Stimulated activated naive CD8-positive, alpha-beta T cell treated with anti-CD3 and anti-CD28 coated beads, Interleukin-15, Interleukin-2, amounts not matched to agents 100 ng/mL and 50 ng/mL, for 24 hours (primary cell): ENCODE results near the gene HIP1R.

Source experiments
- H3K27ac Mint-ChIP-seq: one replicate; pipeline ENCODE4 v1.8.0; 2021; ENCODE audit warnings: mild to moderate bottlenecking, mixed read lengths
- H3K27me3 Mint-ChIP-seq: one replicate; pipeline ENCODE4 v1.8.0; 2021; ENCODE audit warnings: mixed read lengths
- H3K36me3 Mint-ChIP-seq: one replicate; pipeline ENCODE4 v1.8.0; 2021; ENCODE audit warnings: low read depth, mixed read lengths
- H3K4me1 Mint-ChIP-seq: one replicate; pipeline ENCODE4 v1.8.0; 2021; ENCODE audit warnings: low read depth, mixed read lengths
- H3K4me3 Mint-ChIP-seq: one replicate; pipeline ENCODE4 v1.8.0; 2021; ENCODE audit warnings: mild to moderate bottlenecking, mixed read lengths
- H3K9me3 Mint-ChIP-seq: one replicate; pipeline ENCODE4 v1.8.0; 2021; ENCODE audit warnings: mixed read lengths

Gene HIP1R

GRCh38 chr12:122820838-122821271 lies 14.4 kb upstream of the HIP1R start:
- Mint-ChIP-seq H3K4me1 (no peaks in the 10 kb centered on the region), H3K9me3 (no peaks in the 10 kb centered on the region), H3K4me3 (no peak overlapping the region), H3K27me3 (no peaks in the 10 kb centered on the region), H3K36me3 (no peaks in the 10 kb centered on the region), H3K27ac (no peak overlapping the region)

GRCh38 chr12:122823429-122823828 lies 11.8 kb upstream of the HIP1R start:
- Mint-ChIP-seq H3K27ac (no peak overlapping the region), H3K36me3 (no peaks in the 10 kb centered on the region), H3K9me3 (no peaks in the 10 kb centered on the region), H3K4me3 (no peak overlapping the region), H3K27me3 (peaks cover 7% of the 10 kb centered on the region), H3K4me1 (peaks cover 3% of the 10 kb centered on the region)

- Mint-ChIP-seq H3K4me3 (peak overlapping the region; percentile 16), H3K36me3 (no peaks in the 10 kb centered on the region), H3K4me1 (peaks cover 3% of the 10 kb centered on the region), H3K27me3 (peaks cover 7% of the 10 kb centered on the region), H3K9me3 (no peaks in the 10 kb centered on the region), H3K27ac (no peak overlapping the region)
Measured at GRCh38 chr12:122825773-122826724, 9.2 kb upstream of the HIP1R start.

DNA sequence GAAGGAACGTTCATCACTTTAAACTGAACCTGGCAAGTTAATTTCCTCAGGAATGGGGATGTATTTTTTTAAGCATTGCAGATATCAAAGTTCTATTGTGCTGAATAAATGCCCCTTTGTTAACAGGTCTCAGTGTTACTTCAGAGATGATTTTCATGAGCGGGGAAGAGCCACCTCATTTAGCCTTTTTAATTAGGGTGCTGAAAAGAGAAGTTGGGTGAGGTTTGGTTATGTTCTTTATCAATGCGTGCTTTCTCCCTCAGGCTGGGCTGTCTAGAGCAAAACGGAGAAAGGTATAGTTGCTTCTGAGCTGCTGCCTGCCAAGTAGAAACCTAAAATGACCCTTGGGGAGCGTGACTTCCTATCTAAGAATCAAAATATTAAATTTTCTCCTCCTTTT lies 8.0 kb upstream of the HIP1R start:
- H3K4me1 Mint-ChIP-seq: peaks cover 3% of the 10 kb centered on the region
- H3K27me3 Mint-ChIP-seq: peaks cover 7% of the 10 kb centered on the region
- no peak overlapping the region for H3K4me3 Mint-ChIP-seq
- no peaks in the 10 kb centered on the region for H3K9me3 Mint-ChIP-seq
- H3K27ac Mint-ChIP-seq: no peak overlapping the region
- H3K36me3 Mint-ChIP-seq: no peaks in the 10 kb centered on the region

- Mint-ChIP-seq H3K27ac (no peak overlapping the region), H3K4me1 (peaks cover 13% of the 10 kb centered on the region), H3K36me3 (no peaks in the 10 kb centered on the region), H3K9me3 (no peaks in the 10 kb centered on the region), H3K4me3 (no peak overlapping the region), H3K27me3 (peaks cover 15% of the 10 kb centered on the region)
Measured at GRCh38 chr12:122830517-122831214, 4.6 kb upstream of the HIP1R start.

GRCh38 chr12:122834104-122834920 lies 945 bp upstream of the HIP1R start:
- Mint-ChIP-seq H3K27me3 (peaks cover 8% of the 10 kb centered on the region), H3K4me1 (peaks cover 41% of the 10 kb centered on the region), H3K27ac (peak overlapping the region; percentile 85), H3K4me3 (peak overlapping the region; percentile 89), H3K9me3 (no peaks in the 10 kb centered on the region), H3K36me3 (peaks cover 4% of the 10 kb centered on the region)

DNA sequence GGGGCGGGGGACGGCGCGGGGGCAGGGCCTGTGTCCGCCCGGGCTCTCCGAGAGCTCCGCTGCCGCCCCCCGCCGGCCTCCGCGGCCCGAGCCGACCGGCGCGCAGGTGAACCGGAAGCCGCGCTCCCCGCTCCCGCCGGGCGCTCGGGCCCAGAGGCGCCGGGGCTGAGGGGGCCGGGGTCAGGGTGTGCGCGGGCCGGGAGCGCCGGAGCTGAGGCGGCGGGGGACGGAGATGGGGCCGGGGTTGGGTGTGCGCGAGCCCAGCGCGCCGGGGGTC lies 431 bp downstream of the HIP1R start:
- Mint-ChIP-seq H3K4me3 (no peak overlapping the region), H3K9me3 (no peaks in the 10 kb centered on the region), H3K36me3 (peaks cover 4% of the 10 kb centered on the region), H3K4me1 (peaks cover 41% of the 10 kb centered on the region), H3K27ac (no peak overlapping the region), H3K27me3 (peaks cover 8% of the 10 kb centered on the region)

DNA sequence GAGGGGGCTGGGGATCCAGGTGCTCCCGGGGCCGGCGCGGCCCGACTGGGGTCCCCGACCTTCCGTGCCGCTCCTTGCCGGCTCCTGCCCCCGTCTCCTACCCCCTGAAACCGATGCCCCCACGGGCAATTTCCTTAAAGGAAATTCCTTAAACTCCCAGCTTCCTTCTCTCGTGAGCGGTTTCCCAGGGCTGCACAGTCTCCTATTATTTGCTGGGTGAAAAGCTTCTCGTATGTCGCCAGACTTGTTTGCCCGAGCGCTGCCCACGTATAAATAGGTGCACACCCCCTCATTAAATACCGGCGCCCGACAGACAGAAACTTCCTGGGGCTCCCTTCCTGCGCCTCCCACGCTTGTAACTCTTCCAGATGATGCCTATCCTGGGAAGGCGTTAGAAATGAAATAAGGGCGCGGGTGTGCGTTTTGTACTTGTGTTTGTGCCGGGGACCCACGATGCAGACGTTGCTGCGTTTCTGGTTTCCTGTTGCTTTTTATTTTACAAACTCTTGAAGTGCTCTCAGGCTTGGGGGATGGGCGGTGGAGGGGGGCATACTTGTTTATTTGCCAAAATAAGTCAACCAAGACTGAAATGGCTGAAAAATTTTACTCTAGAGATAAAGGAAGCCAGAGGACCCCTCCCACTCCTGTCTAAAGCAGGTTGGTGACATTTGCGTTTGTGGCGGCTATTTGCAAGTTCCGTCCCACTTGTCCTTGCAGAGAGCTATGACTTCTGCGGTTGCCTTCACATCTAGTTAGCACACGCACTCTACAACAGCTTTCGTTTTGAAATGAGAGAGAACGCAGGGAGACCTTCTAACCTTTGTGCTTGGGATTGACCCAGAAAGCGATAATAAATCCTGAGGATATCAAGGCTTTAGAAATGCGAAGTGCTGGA lies 1.0 kb downstream of the HIP1R start:
- H3K4me3 Mint-ChIP-seq: peak overlapping the region; percentile 94
- peaks cover 43% of the 10 kb centered on the region for H3K4me1 Mint-ChIP-seq
- H3K36me3 Mint-ChIP-seq: peaks cover 4% of the 10 kb centered on the region
- H3K27ac Mint-ChIP-seq: peak overlapping the region; percentile 89
- peaks cover 8% of the 10 kb centered on the region for H3K27me3 Mint-ChIP-seq
- H3K9me3 Mint-ChIP-seq: no peaks in the 10 kb centered on the region

DNA sequence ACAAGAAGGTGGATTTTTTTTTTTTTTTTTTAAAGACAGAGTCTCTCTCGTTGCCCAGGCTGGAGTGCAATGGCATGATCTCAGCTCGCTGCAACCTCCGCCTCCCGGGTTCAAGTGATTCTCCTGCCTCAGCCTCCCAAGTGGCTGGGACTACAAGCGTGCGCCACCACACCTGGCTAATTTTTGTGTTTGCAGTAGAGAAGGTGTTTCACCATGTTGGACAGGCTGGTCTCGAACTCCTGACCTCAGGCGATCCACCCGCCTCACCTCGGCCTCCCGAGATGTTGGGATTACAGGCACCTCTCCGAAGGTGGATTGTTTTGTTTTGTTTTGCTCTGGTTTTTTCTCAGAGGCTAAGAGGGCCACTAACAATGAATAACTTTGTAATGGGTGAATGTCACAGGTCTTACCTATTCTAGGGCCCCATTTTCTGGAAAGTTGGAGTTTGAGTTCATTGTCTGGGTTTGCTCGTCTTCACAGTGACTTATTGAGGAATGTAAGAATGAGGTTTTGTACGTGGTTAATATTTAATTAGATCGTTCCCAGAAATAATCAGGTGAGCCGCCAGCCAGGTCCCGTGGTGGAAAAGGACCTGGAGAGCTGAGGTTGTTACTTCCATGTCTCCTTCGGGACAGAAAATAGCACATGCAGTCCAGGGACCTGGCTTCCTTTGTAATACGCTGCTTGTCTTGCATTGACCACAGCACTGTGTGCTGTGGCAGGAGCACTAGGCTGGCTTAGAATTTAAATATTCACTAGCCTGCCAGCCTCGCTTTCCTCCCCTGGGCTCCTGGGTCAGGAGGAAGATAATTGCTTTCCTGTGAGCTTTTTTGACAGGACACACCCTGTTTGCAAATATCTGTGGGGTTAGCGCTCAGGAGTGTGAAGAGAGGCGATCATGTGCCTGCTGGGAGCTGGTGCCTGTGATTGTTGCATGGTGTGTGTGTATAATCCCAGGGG lies 2.3 kb downstream of the HIP1R start:
- peaks cover 48% of the 10 kb centered on the region for H3K4me1 Mint-ChIP-seq

GRCh38 chr12:122838841-122839240 lies 3.6 kb downstream of the HIP1R start:
- peaks cover 4% of the 10 kb centered on the region for H3K27me3 Mint-ChIP-seq
- H3K4me3 Mint-ChIP-seq: no peak overlapping the region
- H3K36me3 Mint-ChIP-seq: peaks cover 4% of the 10 kb centered on the region
- H3K9me3 Mint-ChIP-seq: no peaks in the 10 kb centered on the region
- peaks cover 48% of the 10 kb centered on the region for H3K4me1 Mint-ChIP-seq
- H3K27ac Mint-ChIP-seq: peak overlapping the region; percentile 14

More for the DNA sequence above, 2.3 kb downstream of the HIP1R start:
- Mint-ChIP-seq H3K9me3 (no peaks in the 10 kb centered on the region), H3K4me3 (peak overlapping the region; percentile 94), H3K27me3 (peaks cover 8% of the 10 kb centered on the region), H3K36me3 (peaks cover 4% of the 10 kb centered on the region), H3K27ac (peak overlapping the region; percentile 89)

DNA sequence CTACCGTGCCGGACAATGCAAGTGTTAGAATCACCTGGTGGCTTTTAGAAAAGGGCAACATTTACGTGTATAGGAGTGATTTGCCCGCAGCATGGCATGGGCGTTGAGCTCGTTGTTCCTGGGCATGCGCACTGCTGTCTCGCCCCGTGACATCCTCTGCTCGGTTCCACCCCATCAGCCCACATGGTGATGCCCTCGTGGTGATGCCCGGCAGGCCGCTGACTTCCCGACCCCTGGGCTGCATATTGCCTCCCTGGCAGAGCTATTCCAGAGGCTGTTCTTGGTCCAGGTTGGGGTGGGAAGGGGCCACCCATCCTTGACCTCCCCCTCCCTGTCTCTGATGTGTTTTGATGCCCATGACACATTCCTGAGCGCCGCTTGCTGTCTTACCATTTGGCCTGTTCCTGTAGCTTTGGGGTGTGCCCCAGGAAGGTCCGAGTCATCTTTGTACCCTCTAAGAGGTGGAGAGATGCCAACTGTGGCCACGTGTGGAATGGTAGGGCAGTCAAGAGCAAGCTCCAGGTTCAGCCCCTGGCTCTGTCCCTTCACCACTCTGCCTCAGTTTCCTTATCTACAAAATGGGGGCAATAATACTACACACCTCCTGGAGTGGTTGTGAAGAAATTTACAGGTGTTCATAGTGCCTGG lies 4.8 kb downstream of the HIP1R start:
- Mint-ChIP-seq H3K27ac (peak overlapping the region; percentile 9), H3K36me3 (peaks cover 4% of the 10 kb centered on the region), H3K4me1 (peaks cover 38% of the 10 kb centered on the region), H3K27me3 (no peaks in the 10 kb centered on the region), H3K9me3 (no peaks in the 10 kb centered on the region), H3K4me3 (no peak overlapping the region)

GRCh38 chr12:122840580-122841513 lies 5.6 kb downstream of the HIP1R start:
- Mint-ChIP-seq H3K27me3 (no peaks in the 10 kb centered on the region), H3K27ac (peak overlapping the region; percentile 9), H3K9me3 (no peaks in the 10 kb centered on the region), H3K4me1 (peaks cover 38% of the 10 kb centered on the region), H3K36me3 (peaks cover 4% of the 10 kb centered on the region), H3K4me3 (no peak overlapping the region)
